DND-41 (cell line): ENCODE data around the gene LAIR1.

Source experiments
- ATAC-seq: fragments of 200-7000 bp; cut with Tn5 transposase; 3 replicates; pipeline ENCODE4 v1.9.1; 2021; ENCODE audit warnings: low read depth; ENCODE audit not compliant: insufficient read depth
- DNase-seq: peaks from one replicate; pipeline ENCODE4 v3.0.0-alpha.2; 2020
- H2AFZ ChIP-seq: 2 replicates; pipeline ENCODE4 v1.6.0; 2012; ENCODE audit warnings: low read depth, low read length
- H3K27ac ChIP-seq: 2 replicates; pipeline ENCODE4 v1.5.1; 2012; ENCODE audit warnings: low read length, inconsistent platforms
- H3K27me3 ChIP-seq: fragments of 200-600 bp; sonication (generic); 2 replicates; pipeline ENCODE4 v1.6.0; 2012; ENCODE audit warnings: low read length, mild to moderate bottlenecking, inconsistent platforms; ENCODE audit not compliant: insufficient read depth, poor library complexity
- H3K36me3 ChIP-seq: 2 replicates; pipeline ENCODE4 v1.5.1; 2012; ENCODE audit warnings: low read length, inconsistent platforms; ENCODE audit not compliant: insufficient read depth
- H3K4me1 ChIP-seq: 2 replicates; pipeline ENCODE4 v1.5.1; 2012; ENCODE audit warnings: mild to moderate bottlenecking, low read length; ENCODE audit not compliant: insufficient read depth
- H3K4me2 ChIP-seq: 2 replicates; pipeline ENCODE4 v1.6.0; 2012; ENCODE audit warnings: mild to moderate bottlenecking, moderate library complexity, low read length, inconsistent platforms; ENCODE audit not compliant: insufficient read depth
- H3K4me3 ChIP-seq, 2 experiments: fragments of 200-600 bp in 1 of 2; shearing (Covaris generic) in 1 of 2; 2 replicates each; pipeline ENCODE4 v1.5.1; 2012 to 2016; ENCODE audit warnings: inconsistent platforms in 2 of 2, low read length in 2 of 2, mild to moderate bottlenecking in 2 of 2, low read depth in 1 of 2, moderate library complexity in 1 of 2
- H3K79me2 ChIP-seq: 2 replicates; pipeline ENCODE4 v1.6.0; 2012; ENCODE audit warnings: low read length, inconsistent platforms; ENCODE audit not compliant: insufficient read depth
- H3K9ac ChIP-seq: 2 replicates; pipeline ENCODE4 v1.6.0; 2012; ENCODE audit warnings: low read depth, mild to moderate bottlenecking, inconsistent platforms, low read length, moderate library complexity
- H3K9me3 ChIP-seq: 2 replicates; pipeline ENCODE4 v1.5.1; 2012; ENCODE audit warnings: low read length, moderate library complexity, mild to moderate bottlenecking, inconsistent platforms; ENCODE audit not compliant: insufficient read depth, severe bottlenecking
- H4K20me1 ChIP-seq: 2 replicates; pipeline ENCODE4 v1.6.0; 2012; ENCODE audit warnings: low read length; ENCODE audit not compliant: insufficient read depth
- EZH2 ChIP-seq: IDR thresholded peaks from 3 replicates; pipeline ENCODE4 v1.6.1; 2012; ENCODE audit warnings: borderline replicate concordance, low read depth, mild to moderate bottlenecking, moderate library complexity, low read length, inconsistent platforms; ENCODE audit not compliant: severe bottlenecking
- TF ChIP-seq, protein P1 (sequence below): IDR thresholded peaks from 2 replicates; pipeline ENCODE4 v1.5.1; 2012; ENCODE audit warnings: borderline replicate concordance, low read length, moderate library complexity, mild to moderate bottlenecking; ENCODE audit not compliant: poor library complexity, severe bottlenecking; ENCODE audit errors: extremely low read depth

LAIR1 gene

DNA sequence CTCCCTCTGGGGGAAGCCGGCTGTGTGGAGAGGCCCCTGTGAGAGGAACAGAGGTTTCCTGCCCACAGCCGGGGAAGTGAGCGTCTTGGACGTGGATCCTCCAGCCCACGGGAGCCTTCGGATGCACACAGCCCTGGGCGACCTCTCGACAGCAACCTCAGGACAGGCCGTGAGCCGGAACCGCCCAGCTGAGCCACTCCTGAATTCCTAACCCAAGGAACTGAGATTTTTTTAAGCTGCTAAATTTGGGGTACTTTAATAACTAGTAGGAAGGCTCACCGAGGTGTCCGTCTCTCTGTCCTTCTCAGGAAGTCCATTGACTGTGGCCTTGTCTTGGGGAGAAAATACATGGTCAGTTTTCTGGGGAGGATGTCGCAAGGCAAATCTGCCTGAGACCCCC is 9.1 kb downstream of the LAIR1 start:
- Histone ChIP-seq H3K4me1 (peaks cover 2% of the 10 kb centered on the region; the same call in 1 of the 2 replicates), H3K36me3 (peaks cover 46% of the 10 kb centered on the region), H3K27ac (no peak overlapping the region), H3K9me3 (no peaks in the 10 kb centered on the region), H3K4me2 (no peak overlapping the region), H2AFZ (no peak overlapping the region), H3K4me3 (no peak overlapping the region), H3K79me2 (peaks cover 12% of the 10 kb centered on the region; the same call in 1 of the 2 replicates), H3K27me3 (no peaks in the 10 kb centered on the region), H4K20me1 (peaks cover 41% of the 10 kb centered on the region), H3K9ac (no peak overlapping the region)
- ATAC-seq (no peak), DNase-seq (no peak)
- no peak for TF ChIP-seq EZH2
- TF ChIP-seq, protein P1, sequence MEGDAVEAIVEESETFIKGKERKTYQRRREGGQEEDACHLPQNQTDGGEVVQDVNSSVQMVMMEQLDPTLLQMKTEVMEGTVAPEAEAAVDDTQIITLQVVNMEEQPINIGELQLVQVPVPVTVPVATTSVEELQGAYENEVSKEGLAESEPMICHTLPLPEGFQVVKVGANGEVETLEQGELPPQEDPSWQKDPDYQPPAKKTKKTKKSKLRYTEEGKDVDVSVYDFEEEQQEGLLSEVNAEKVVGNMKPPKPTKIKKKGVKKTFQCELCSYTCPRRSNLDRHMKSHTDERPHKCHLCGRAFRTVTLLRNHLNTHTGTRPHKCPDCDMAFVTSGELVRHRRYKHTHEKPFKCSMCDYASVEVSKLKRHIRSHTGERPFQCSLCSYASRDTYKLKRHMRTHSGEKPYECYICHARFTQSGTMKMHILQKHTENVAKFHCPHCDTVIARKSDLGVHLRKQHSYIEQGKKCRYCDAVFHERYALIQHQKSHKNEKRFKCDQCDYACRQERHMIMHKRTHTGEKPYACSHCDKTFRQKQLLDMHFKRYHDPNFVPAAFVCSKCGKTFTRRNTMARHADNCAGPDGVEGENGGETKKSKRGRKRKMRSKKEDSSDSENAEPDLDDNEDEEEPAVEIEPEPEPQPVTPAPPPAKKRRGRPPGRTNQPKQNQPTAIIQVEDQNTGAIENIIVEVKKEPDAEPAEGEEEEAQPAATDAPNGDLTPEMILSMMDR, result no peak

DNA sequence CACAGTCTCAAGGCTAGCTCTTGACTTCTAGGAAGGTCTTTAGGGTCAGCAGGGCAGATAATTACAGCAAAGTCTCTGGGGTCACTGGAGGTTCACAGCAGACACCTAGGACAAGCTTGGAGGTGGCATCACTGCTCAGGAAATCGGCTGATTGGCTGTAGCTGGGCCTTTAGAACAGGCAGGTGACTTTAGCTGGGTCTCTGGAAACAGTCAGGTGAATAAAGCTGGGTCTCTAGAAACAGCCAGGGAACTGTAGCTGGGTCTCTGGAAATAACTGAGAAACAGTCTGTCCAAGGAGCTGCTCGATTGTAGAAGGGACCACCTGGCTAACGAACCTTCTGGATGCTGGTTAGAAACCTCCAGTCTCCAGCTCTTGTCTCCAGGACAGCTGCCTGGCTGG is 10.0 kb downstream of the LAIR1 start:
- TF ChIP-seq, protein P1, result no peak
- no peak for TF ChIP-seq EZH2
- Histone ChIP-seq H3K36me3 (peaks cover 41% of the 10 kb centered on the region), H3K9ac (no peak overlapping the region), H3K4me3 (no peak overlapping the region), H3K9me3 (no peaks in the 10 kb centered on the region), H2AFZ (no peak overlapping the region), H3K79me2 (peaks cover 8% of the 10 kb centered on the region; the same call in 1 of the 2 replicates), H3K27me3 (no peaks in the 10 kb centered on the region), H3K4me1 (no peaks in the 10 kb centered on the region), H4K20me1 (peaks cover 41% of the 10 kb centered on the region), H3K27ac (no peak overlapping the region), H3K4me2 (no peak overlapping the region)
- no peak for DNase-seq
- no peak for ATAC-seq

DNA sequence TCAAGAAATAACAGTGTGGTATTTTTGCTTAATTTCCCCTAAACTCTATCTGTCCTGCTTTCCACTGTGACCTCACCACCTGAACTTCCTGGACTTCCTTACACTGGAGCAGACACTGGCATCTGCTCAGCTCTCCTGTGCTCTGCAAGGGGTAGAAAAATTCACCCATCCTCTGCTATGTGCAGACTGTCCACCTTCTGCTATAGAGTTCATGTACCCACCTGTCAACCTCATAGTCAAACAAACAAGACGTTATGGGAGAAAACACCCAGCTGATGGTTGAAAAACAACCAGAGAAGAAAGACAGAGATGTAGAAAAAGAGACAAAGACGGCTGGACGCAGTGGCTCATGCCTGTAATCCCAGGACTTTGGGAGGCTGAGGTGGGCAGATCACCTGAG is 12.2 kb downstream of the LAIR1 start:
- Histone ChIP-seq H3K4me2 (no peak overlapping the region), H3K79me2 (peaks cover 8% of the 10 kb centered on the region; the same call in 1 of the 2 replicates), H3K27me3 (peaks cover under 1% of the 10 kb centered on the region), H3K9ac (no peak overlapping the region), H4K20me1 (peaks cover 40% of the 10 kb centered on the region), H3K4me1 (no peaks in the 10 kb centered on the region), H2AFZ (no peak overlapping the region), H3K36me3 (peaks cover 37% of the 10 kb centered on the region), H3K4me3 (no peak overlapping the region), H3K27ac (no peak overlapping the region), H3K9me3 (no peaks in the 10 kb centered on the region)
- DNase-seq, result no peak
- peak; percentile 22; the same call in 2 of the 3 replicates for ATAC-seq
- TF ChIP-seq EZH2, result no peak
- TF ChIP-seq, protein P1, result no peak
